K562 (cell line): Measurements from ENCODE around the gene FERMT3. TPM values are rescaled to one million over a fixed set of nuclear protein-coding genes. Genes with fewer than 3 reads are reported as not detected.

Experiments
- LCOR ChIP-seq: sonication (generic); formaldehyde crosslinking; IDR thresholded peaks from 2 replicates; pipeline ENCODE4 v1.8.0; 2022; ENCODE audit warnings: mild to moderate bottlenecking, missing genetic modification reagents
- MBD2 ChIP-seq: sonication (generic); IDR thresholded peaks from 2 replicates; pipeline ENCODE4 v1.6.1; 2016; ENCODE audit warnings: low read depth, borderline replicate concordance
- RERE ChIP-seq: sonication (generic); formaldehyde crosslinking; IDR thresholded peaks from 2 replicates; pipeline ENCODE4 v1.8.0; 2023; ENCODE audit warnings: missing genetic modification reagents, mild to moderate bottlenecking, borderline replicate concordance
- TAF7 ChIP-seq: fragments of 450-650 bp; IDR thresholded peaks from 2 replicates; pipeline ENCODE4 v1.6.1; 2016; ENCODE audit warnings: missing genetic modification characterization, missing compliant biosample characterization
- TFE3 ChIP-seq: fragments of 450-650 bp; formaldehyde crosslinking; IDR thresholded peaks from 2 replicates; pipeline ENCODE4 v1.4.0; 2020; ENCODE audit warnings: mild to moderate bottlenecking, mixed read lengths
- ZNF12 ChIP-seq: sonication (generic); formaldehyde crosslinking; IDR thresholded peaks from 2 replicates; pipeline ENCODE4 v1.4.0; 2020; ENCODE audit warnings: mild to moderate bottlenecking, missing genetic modification reagents
- ZNF232 ChIP-seq: sonication (generic); formaldehyde crosslinking; IDR thresholded peaks from 2 replicates; pipeline ENCODE4 v1.8.0; 2022; ENCODE audit warnings: mild to moderate bottlenecking, missing genetic modification reagents
- polyA plus RNA-seq, 8 experiments: library from polyadenylated mRNA; depleted of rRNA in 4 of 8; stranded (reverse) in 5 of 8; unstranded in 3 of 8; fragments of >200 nt; fragmentation: Nextera tagmentation in 2 of 8; fragmentation: Illumina TruSeq in 1 of 8; extraction: Ambion mirVana in 2 of 8; extraction: Trizol in 1 of 8; gene quantifications; 2 replicates each; pipeline versions ENCODE4 v1.2.1 to v1.2.3, GENCODE V29; 2011 to 2014; ENCODE audit warnings: inconsistent platforms in 1 of 8, missing spikeins in 1 of 8
- total RNA-seq, 7 experiments: library from RNA; depleted of rRNA in 6 of 7; stranded (reverse); fragments of >200 nt in 6 of 7; fragmentation: Illumina TruSeq in 2 of 7; extraction: Trizol in 2 of 7; gene quantifications; 2 replicates each; pipeline versions ENCODE4 v1.2.1 to v1.2.3, GENCODE V29; 2011 to 2021; ENCODE audit warnings: low replicate concordance in 1 of 7

FERMT3 gene
- total and polyA plus RNA-seq, 9 of the 15 experiments (the other 6 are each of a cell fraction or from before 2014, with no cell fraction given), result 3.2 to 275 (median 79.7) TPM

GRCh38 chr11:64181506-64182411 lies 24.8 kb upstream of the FERMT3 start (continued):
- TF ChIP-seq RERE (CRISPR knock-in tag), result no peak
- no peak for TF ChIP-seq LCOR
- no peak for TF ChIP-seq MBD2
- TF ChIP-seq TFE3 (CRISPR knock-in tag), result peak; percentile 100
- no peak for TF ChIP-seq ZNF232 (CRISPR knock-in tag)
- no peak for TF ChIP-seq TAF7 (tag)
- TF ChIP-seq ZNF12 (CRISPR knock-in tag), result no peak
